MG63 (cell line): ENCODE results near the gene FBXO2. TPM values are rescaled to one million over a fixed set of nuclear protein-coding genes. Genes with fewer than 3 reads are reported as not detected.
A peak's percentile ranks its signal among the peaks of the same experiment; 100 is the strongest.
"Not testable (repeated sequence)": the region's sequence is repeated elsewhere in the genome, so short reads cannot be mapped to it uniquely, and the experiment has no call there.

ENCODE experiments used
- DNase-seq: peaks from one replicate; pipeline ENCODE4 v3.0.0-alpha.2; 2020
- H3K27me3 ChIP-seq: fragments of 250-450 bp; sonication (Bioruptor Pico); 2 replicates; pipeline ENCODE4 v1.5.1; 2020; ENCODE audit warnings: mild to moderate bottlenecking, moderate library complexity
- H3K36me3 ChIP-seq: fragments of 250-450 bp; sonication (Bioruptor Pico); 2 replicates; pipeline ENCODE4 v1.5.1; 2020; ENCODE audit warnings: mild to moderate bottlenecking, moderate library complexity
- H3K4me3 ChIP-seq: fragments of 250-450 bp; sonication (Bioruptor Pico); 2 replicates; pipeline ENCODE4 v1.5.1; 2020; ENCODE audit warnings: mild to moderate bottlenecking, moderate library complexity
- H3K9me3 ChIP-seq: fragments of 250-450 bp; sonication (Bioruptor Pico); 2 replicates; pipeline ENCODE4 v1.5.1; 2020; ENCODE audit warnings: mild to moderate bottlenecking, moderate library complexity
- total RNA-seq: library from RNA; depleted of rRNA; stranded (reverse); fragments of >200 nt; shearing (Covaris generic); gene quantifications from 2 replicates; pipeline ENCODE4 v1.2.3, GENCODE V29; 2014; ENCODE audit warnings: low replicate concordance

Gene FBXO2
- total RNA-seq, 1 experiment from 2014 or later = not detected

DNA sequence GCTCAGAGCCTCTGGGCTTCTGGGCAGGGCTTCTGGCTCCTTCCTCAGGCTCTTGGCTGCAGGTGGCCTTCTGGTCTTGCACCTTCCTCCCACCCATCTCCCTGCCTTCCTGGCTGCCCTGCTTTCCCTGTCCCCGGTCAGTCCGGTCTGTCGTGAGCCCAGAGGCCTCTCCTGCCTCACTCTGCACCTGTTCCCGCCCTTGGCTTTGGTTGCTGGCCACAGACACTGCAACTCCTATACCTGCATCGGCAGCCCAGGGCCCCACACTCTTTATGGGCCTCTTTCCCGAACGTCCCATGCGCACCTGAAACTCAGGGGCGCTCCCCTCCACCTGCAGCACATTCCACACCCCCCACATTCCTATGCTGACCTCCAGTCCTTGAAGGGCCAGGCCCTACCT, 7.9 kb downstream of the FBXO2 start:
- no peak for DNase-seq
- Histone ChIP-seq H3K9me3 (no peaks in the 10 kb centered on the region), H3K27me3 (peaks cover 3% of the 10 kb centered on the region; the same call in 1 of the 2 replicates), H3K36me3 (no peaks in the 10 kb centered on the region), H3K4me3 (no peak overlapping the region)

DNA sequence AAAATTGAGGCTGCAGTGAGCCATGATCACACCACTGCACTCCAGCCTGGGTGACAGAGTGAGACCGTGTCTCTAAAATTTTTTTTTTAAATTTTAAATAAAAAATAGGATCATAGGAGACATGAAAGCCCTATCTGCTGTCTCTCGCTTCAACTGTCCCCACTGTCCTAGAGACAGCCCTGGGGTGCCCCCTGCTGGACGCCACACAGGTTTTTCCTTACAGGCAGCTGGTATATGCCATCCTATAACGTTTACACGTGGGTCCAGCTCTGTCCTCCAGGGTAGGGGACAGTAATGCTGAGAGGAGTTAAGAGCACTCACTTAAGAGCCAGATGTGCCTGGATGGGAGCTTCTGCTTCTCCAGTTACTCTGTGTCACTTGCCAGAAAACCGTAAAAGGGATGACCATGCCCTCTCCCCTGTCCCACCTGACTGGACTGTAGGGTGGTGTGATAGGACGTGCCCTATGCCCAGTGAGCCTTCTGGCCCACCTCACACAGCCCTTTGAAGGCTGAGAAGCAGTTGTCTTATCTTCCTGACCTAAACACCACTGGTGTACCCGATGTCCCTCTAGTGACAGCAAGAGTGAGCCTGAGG, 8.5 kb downstream of the FBXO2 start:
- Histone ChIP-seq H3K36me3 (no peaks in the 10 kb centered on the region), H3K9me3 (no peaks in the 10 kb centered on the region), H3K27me3 (peaks cover 3% of the 10 kb centered on the region; the same call in 1 of the 2 replicates), H3K4me3 (no peak overlapping the region)
- DNase-seq = peak; percentile 62

- no peak overlapping the region for H3K4me3 ChIP-seq
- H3K36me3 ChIP-seq = no peaks in the 10 kb centered on the region
- no peak for DNase-seq
- peaks cover 3% of the 10 kb centered on the region; the same call in 1 of the 2 replicates for H3K27me3 ChIP-seq
- no peaks in the 10 kb centered on the region for H3K9me3 ChIP-seq
These were observed 9.0 kb downstream of the FBXO2 start for GRCh38 chr1:11645270-11645669.

GRCh38 chr1:11643782-11644181, 10.4 kb downstream of the FBXO2 start:
- no peaks in the 10 kb centered on the region for H3K9me3 ChIP-seq
- peaks cover 6% of the 10 kb centered on the region; the same call in 1 of the 2 replicates for H3K27me3 ChIP-seq
- H3K4me3 ChIP-seq = no peak overlapping the region
- no peak for DNase-seq
- H3K36me3 ChIP-seq = no peaks in the 10 kb centered on the region

DNA sequence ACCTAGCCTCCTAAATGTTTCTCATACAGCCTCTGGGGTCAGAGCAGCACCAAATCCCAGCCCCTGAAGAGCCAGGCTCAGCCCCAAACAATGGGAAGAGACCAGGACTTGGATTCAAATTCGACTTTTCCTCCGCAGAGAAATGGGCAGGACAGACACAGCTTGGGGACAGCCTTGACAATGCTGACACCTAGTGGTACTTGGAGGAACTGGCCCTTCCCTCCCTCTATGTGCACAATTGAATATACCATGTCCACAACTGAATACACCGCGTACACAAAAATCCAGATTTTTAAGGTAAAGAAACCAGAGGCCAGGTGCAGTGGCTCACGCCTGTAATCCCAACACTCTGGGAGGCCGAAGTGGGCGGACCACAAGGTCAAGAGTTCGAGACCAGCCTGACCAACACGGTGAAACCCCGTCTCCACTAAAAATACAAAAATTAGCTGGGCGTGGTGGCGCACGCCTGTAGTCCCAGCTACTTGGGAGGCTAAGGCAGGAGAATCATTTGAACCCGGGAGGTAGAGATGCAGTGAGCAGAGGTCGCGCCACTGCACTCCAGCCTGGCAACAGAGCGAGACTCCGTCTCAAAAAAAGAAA, 11.7 kb downstream of the FBXO2 start:
- peak; percentile 39 for DNase-seq
- H3K9me3 ChIP-seq, H3K36me3 ChIP-seq, H3K27me3 ChIP-seq, H3K4me3 ChIP-seq: not testable (repeated sequence)

DNA sequence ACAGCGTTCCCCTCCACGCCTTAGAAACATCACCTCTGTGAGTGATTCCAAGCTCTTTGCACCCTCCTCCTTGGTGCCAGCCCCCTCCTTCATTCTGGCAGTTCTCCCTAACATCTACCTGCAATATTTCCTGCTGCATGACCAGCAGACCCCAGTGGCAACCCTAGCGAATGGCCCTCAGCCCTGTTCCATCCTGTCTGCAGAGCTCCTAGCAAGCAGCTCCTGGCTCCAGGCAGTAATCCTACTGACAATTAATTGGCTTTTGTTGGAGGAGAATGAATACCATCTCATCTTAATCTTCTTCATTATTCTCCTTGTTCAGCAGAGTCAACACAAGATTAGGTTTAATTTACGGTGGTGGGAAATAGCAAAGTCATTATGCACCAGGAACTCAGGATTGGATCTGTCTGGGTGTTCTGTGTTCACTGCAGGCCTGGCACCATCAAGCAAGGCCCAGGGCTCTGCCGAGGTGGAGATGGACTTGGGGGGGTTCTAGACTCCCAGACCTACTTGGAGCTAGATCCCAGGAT, 12.4 kb downstream of the FBXO2 start:
- Histone ChIP-seq H3K9me3 (no peaks in the 10 kb centered on the region), H3K36me3 (no peaks in the 10 kb centered on the region), H3K27me3 (peaks cover 6% of the 10 kb centered on the region; the same call in 1 of the 2 replicates), H3K4me3 (no peak overlapping the region)
- DNase-seq = no peak

- no peaks in the 10 kb centered on the region for H3K36me3 ChIP-seq
- H3K4me3 ChIP-seq = no peak overlapping the region
- DNase-seq = no peak
- H3K27me3 ChIP-seq = peaks cover 7% of the 10 kb centered on the region; the same call in 1 of the 2 replicates
- H3K9me3 ChIP-seq = no peaks in the 10 kb centered on the region
These were observed 13.3 kb downstream of the FBXO2 start for GRCh38 chr1:11640944-11641343.

GRCh38 chr1:11640101-11640500, 14.1 kb downstream of the FBXO2 start:
- Histone ChIP-seq H3K4me3 (no peak overlapping the region), H3K36me3 (no peaks in the 10 kb centered on the region), H3K27me3 (peaks cover 8% of the 10 kb centered on the region; the same call in 1 of the 2 replicates), H3K9me3 (no peaks in the 10 kb centered on the region)
- DNase-seq = no peak

GRCh38 chr1:11639372-11639771, 14.9 kb downstream of the FBXO2 start:
- H3K4me3 ChIP-seq = no peak overlapping the region
- H3K9me3 ChIP-seq = no peaks in the 10 kb centered on the region
- H3K27me3 ChIP-seq = peaks cover 8% of the 10 kb centered on the region; the same call in 1 of the 2 replicates
- no peaks in the 10 kb centered on the region for H3K36me3 ChIP-seq
- DNase-seq = no peak

GRCh38 chr1:11638121-11638520, 16.1 kb downstream of the FBXO2 start:
- H3K4me3 ChIP-seq = no peak overlapping the region
- no peaks in the 10 kb centered on the region for H3K36me3 ChIP-seq
- H3K27me3 ChIP-seq = peaks cover 8% of the 10 kb centered on the region; the same call in 1 of the 2 replicates
- H3K9me3 ChIP-seq = no peaks in the 10 kb centered on the region
- no peak for DNase-seq

DNA sequence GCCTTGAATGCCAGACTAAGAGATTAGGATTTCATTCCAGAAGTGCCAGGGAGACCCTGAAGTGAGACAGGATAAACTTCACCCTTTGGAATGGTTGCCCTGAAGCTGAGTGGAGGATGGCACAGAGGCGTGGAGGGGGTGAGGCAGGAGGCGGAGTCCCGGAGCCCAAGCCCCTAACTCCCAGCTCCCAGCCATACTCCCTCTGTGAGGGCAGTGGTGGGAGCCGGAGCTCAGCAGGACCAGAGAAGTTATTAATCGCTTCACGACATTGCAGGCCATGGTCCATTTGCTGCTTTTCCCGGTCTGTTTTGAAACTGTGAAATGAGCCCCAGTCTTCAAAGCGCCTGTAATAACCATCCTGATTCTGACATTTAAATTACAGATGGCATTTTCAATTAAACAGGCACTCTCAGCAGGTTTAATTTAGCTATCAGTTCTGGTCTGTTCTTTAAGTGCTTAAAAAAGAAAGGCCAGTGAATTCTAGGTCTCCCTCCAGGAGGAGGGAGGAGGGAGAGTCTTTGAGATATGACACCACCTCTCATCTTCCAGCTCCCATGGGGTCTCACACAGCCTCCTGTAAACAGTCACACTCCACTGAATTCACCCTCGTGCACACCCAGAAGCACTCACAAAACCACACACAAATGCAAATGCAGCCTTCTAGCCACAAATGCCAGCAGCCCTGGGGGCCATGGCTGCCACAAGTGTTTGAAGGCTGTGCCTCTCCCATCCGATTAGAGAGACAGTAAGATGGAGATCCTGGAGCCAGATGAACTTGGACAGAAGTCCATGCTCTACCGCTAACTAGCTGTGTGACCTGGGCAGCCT, 19.6 kb downstream of the FBXO2 start:
- Histone ChIP-seq H3K4me3 (no peak overlapping the region), H3K36me3 (no peaks in the 10 kb centered on the region), H3K27me3 (0 out of 2 replicates have a peak, but pooled peaks cover 2% of the 10 kb centered on the region), H3K9me3 (no peaks in the 10 kb centered on the region)
- no peak for DNase-seq

DNA sequence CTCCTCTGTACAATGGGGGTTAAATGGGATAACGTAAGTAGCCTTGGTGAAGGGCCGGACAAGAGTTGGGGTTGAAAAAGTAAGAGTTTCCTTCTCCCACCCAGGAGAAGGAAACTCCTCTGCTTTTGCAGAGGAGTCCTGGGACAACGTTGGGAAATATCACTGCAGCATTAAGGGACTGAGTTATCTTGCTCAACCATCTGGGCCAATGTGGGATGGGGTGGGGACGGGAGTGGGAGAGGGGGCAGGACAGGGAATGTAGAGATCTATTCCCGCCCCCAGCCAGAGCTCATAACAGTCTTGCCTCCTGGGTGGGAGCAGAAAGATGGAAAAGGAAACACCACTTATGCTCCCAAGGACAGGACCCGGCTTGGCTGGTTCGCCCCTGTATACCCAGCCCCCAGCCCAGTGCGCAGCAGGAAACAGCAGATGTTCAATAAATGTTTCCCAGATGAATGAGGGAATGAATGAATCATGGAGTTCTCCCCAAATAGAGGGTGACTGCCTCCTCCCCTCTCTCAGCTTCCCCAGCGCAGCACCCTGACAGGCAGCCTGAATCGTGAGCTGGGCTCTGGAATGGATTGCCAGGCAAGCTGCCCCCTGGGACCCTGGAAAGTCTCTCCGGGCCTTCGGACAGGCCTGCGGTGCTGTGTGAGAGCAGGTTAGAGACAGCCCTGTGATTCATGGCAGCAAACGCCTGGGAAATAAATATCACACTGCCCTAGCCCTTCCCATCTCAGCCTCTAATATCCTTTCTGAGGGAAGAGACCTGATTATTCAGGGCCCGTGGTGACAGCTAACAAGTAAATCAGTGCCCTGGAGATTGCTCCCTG, 24.8 kb downstream of the FBXO2 start:
- H3K27me3 ChIP-seq = no peaks in the 10 kb centered on the region

GRCh38 chr1:11628767-11629166, 25.5 kb downstream of the FBXO2 start:
- H3K4me3 ChIP-seq = no peak overlapping the region
- H3K27me3 ChIP-seq = no peaks in the 10 kb centered on the region
- no peaks in the 10 kb centered on the region for H3K9me3 ChIP-seq
- H3K36me3 ChIP-seq = no peaks in the 10 kb centered on the region
- DNase-seq = no peak

More for the DNA sequence above, 24.8 kb downstream of the FBXO2 start:
- H3K4me3 ChIP-seq = no peak overlapping the region
- no peaks in the 10 kb centered on the region for H3K9me3 ChIP-seq
- no peaks in the 10 kb centered on the region for H3K36me3 ChIP-seq
- DNase-seq = no peak

GRCh38 chr1:11626551-11626950, 27.7 kb downstream of the FBXO2 start:
- Histone ChIP-seq H3K36me3 (no peaks in the 10 kb centered on the region), H3K9me3 (no peaks in the 10 kb centered on the region), H3K4me3 (no peak overlapping the region), H3K27me3 (no peaks in the 10 kb centered on the region; the same call in 1 of the 2 replicates)
- DNase-seq = no peak

DNA sequence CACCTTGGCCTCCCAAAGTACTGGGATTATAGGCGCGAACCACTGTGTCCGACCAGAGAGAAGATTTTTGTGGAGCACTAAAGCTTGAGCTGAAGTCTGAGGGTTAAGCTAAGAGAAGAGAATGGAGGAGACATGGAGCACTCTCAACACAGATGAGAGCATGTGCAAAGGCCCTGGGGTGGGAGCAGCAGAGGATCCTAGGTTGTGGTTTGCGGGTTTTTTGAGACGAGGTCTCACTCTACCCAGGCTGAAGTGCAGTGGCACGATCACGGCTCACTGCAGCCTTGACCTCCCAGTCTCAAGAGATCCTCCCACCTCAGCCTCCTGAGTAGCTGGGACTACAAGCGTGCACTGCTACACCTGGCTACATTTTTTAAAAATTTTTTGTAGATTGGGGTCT, 30.5 kb downstream of the FBXO2 start:
- Histone ChIP-seq H3K9me3 (no peaks in the 10 kb centered on the region), H3K36me3 (no peaks in the 10 kb centered on the region), H3K27me3 (no peaks in the 10 kb centered on the region; the same call in 1 of the 2 replicates), H3K4me3 (no peak overlapping the region)
- no peak for DNase-seq

GRCh38 chr1:11622398-11622797, 31.8 kb downstream of the FBXO2 start:
- H3K4me3 ChIP-seq = no peak overlapping the region
- no peak for DNase-seq
- H3K9me3 ChIP-seq = no peaks in the 10 kb centered on the region
- H3K36me3 ChIP-seq = no peaks in the 10 kb centered on the region
- H3K27me3 ChIP-seq = no peaks in the 10 kb centered on the region; the same call in 1 of the 2 replicates
